DOHH2 (cell line): ENCODE data around the gene BPIFB1.

Experiments
- H3F3A ChIP-seq: fragments of 200-600 bp; sonication (generic), shearing (Covaris generic); 2 replicates; pipeline ENCODE4 v1.6.0; 2016; ENCODE audit warnings: antibody characterized with exemption, mild to moderate bottlenecking; ENCODE audit not compliant: control insufficient read depth, insufficient read depth
- H3K27ac ChIP-seq: fragments of 200-600 bp; sonication (generic); 2 replicates; pipeline ENCODE4 v1.5.1; 2014; ENCODE audit warnings: low read depth, mild to moderate bottlenecking, low read length, moderate library complexity
- H3K27me3 ChIP-seq: fragments of 200-600 bp; sonication (generic); 2 replicates; pipeline ENCODE4 v1.6.1; 2014; ENCODE audit warnings: mild to moderate bottlenecking, low read length, mixed read lengths; ENCODE audit not compliant: control insufficient read depth
- H3K36me3 ChIP-seq: fragments of 200-600 bp; sonication (generic); 2 replicates; pipeline ENCODE4 v1.6.1; 2014; ENCODE audit warnings: mild to moderate bottlenecking, low read length, moderate library complexity, mixed read lengths; ENCODE audit not compliant: control insufficient read depth
- H3K4me1 ChIP-seq: fragments of 200-600 bp; sonication (generic); 2 replicates; pipeline ENCODE4 v1.6.1; 2014; ENCODE audit warnings: mild to moderate bottlenecking, low read length, mixed read lengths; ENCODE audit not compliant: control insufficient read depth
- H3K4me2 ChIP-seq: fragments of 200-600 bp; sonication (generic); 2 replicates; pipeline ENCODE4 v1.6.0; 2014; ENCODE audit warnings: mild to moderate bottlenecking, low read length, moderate library complexity
- H3K4me3 ChIP-seq: fragments of 200-600 bp; sonication (generic); 2 replicates; pipeline ENCODE4 v1.5.1; 2014; ENCODE audit warnings: mild to moderate bottlenecking, low read length, mixed read lengths
- H3K79me2 ChIP-seq: fragments of 200-600 bp; sonication (generic); 2 replicates; pipeline ENCODE4 v1.6.1; 2014; ENCODE audit warnings: mild to moderate bottlenecking, low read length, mixed read lengths; ENCODE audit not compliant: control insufficient read depth
- H3K9me2 ChIP-seq: fragments of 200-600 bp; sonication (generic); replicated peaks from 2 replicates; pipeline ENCODE4 v1.6.1; 2014; ENCODE audit warnings: mild to moderate bottlenecking, low read length, mixed read lengths; ENCODE audit not compliant: control insufficient read depth
- H3K9me3 ChIP-seq: fragments of 200-600 bp; sonication (generic); 2 replicates; pipeline ENCODE4 v1.6.1; 2014; ENCODE audit warnings: antibody characterized with exemption, low read length, mixed read lengths; ENCODE audit not compliant: control insufficient read depth, insufficient read depth
- H4K20me1 ChIP-seq: fragments of 200-600 bp; sonication (generic); 2 replicates; pipeline ENCODE4 v1.6.0; 2014; ENCODE audit warnings: low read depth, mild to moderate bottlenecking, antibody characterized with exemption, low read length, moderate library complexity; ENCODE audit not compliant: control insufficient read depth, insufficient read depth
- EZH2phosphoT487 ChIP-seq: fragments of 200-600 bp; sonication (generic); IDR thresholded peaks from 2 replicates; pipeline ENCODE4 v1.6.1; 2017; ENCODE audit warnings: borderline replicate concordance, mild to moderate bottlenecking, antibody characterized with exemption, low read length, moderate library complexity, mixed read lengths
- TF ChIP-seq, protein P1 (sequence below): fragments of 200-600 bp; sonication (generic); IDR thresholded peaks from one replicate; pipeline ENCODE4 v1.5.1; 2014; ENCODE audit warnings: antibody characterized with exemption, mild to moderate bottlenecking, low read depth, low read length; ENCODE audit not compliant: poor library complexity, severe bottlenecking

BPIFB1 gene

DNA sequence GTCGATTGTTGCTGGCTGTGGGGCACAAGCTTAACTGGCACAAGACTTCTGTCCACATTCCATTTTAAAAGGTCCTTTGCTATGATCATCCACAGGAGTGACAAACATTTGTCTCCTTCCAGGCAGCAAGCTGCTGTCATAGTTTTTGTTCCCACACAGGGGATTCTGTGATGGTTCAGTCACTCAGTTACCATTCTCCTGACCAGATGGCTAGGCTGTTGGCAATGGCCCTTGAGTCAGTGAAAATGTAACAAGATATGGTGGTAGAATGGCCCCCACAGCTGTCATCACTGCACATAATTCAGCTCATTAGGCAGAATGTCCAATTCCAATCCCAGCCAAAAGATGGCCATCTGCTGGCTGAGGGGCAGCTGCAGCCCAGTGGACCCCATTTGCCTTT, 33.6 kb upstream of the BPIFB1 start:
- Histone ChIP-seq H3F3A (no peaks in the 10 kb centered on the region), H3K9me3 (no peaks in the 10 kb centered on the region), H3K4me1 (no peaks in the 10 kb centered on the region), H3K36me3 (no peaks in the 10 kb centered on the region), H3K4me3 (no peak overlapping the region), H3K79me2 (no peaks in the 10 kb centered on the region), H4K20me1 (no peaks in the 10 kb centered on the region), H3K27me3 (peaks cover 4% of the 10 kb centered on the region; the same call in 1 of the 2 replicates), H3K4me2 (no peak overlapping the region), H3K27ac (no peak overlapping the region), H3K9me2 (no peaks in the 10 kb centered on the region)
- TF ChIP-seq EZH2phosphoT487: no peak
- TF ChIP-seq, protein P1, sequence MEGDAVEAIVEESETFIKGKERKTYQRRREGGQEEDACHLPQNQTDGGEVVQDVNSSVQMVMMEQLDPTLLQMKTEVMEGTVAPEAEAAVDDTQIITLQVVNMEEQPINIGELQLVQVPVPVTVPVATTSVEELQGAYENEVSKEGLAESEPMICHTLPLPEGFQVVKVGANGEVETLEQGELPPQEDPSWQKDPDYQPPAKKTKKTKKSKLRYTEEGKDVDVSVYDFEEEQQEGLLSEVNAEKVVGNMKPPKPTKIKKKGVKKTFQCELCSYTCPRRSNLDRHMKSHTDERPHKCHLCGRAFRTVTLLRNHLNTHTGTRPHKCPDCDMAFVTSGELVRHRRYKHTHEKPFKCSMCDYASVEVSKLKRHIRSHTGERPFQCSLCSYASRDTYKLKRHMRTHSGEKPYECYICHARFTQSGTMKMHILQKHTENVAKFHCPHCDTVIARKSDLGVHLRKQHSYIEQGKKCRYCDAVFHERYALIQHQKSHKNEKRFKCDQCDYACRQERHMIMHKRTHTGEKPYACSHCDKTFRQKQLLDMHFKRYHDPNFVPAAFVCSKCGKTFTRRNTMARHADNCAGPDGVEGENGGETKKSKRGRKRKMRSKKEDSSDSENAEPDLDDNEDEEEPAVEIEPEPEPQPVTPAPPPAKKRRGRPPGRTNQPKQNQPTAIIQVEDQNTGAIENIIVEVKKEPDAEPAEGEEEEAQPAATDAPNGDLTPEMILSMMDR: no peak

DNA sequence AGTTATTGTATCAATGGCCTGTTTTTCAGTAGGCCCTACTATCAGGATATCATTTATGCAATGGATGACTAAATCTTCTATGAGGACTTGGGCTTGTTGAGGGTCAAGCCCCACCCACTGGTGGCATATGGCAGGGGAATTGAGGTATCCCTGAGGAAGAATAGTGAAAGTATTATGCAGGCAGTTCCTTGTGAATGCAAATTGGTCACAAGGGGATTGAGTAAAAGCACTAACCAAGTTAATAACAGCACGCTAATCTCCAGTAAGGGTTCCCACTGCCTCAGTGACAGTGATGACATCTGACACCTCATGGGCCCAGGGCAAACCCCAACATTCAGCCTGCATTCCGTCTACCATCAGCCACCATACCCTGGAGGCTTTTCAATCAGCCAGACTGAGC, 32.3 kb upstream of the BPIFB1 start:
- Histone ChIP-seq H3K4me3 (no peak overlapping the region), H3K36me3 (no peaks in the 10 kb centered on the region), H3K9me3 (no peaks in the 10 kb centered on the region), H3K79me2 (no peaks in the 10 kb centered on the region), H3K9me2 (no peaks in the 10 kb centered on the region), H4K20me1 (no peaks in the 10 kb centered on the region), H3K4me2 (no peak overlapping the region), H3F3A (no peaks in the 10 kb centered on the region), H3K27ac (no peak overlapping the region), H3K4me1 (no peaks in the 10 kb centered on the region), H3K27me3 (peaks cover 4% of the 10 kb centered on the region; the same call in 1 of the 2 replicates)
- TF ChIP-seq, protein P1: no peak
- no peak for TF ChIP-seq EZH2phosphoT487

DNA sequence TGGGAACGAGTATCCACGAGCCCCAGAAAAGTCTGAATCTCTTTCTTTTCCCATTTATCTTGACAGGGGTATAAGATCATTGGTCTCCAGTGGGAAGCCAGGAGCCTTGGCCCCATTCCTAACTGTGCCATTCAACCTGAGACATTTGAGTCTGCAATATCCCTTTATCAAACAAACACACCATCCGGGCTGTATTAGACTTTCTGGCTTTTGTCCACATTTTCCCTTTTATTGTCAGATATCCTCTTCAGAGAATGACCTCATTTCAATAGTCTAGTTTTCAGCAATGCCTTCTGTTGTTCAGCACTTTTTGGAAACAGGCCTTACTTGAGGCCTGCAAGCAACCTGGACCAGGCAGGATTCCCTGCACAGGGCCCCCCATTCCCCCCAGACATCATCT, 31.5 kb upstream of the BPIFB1 start:
- TF ChIP-seq, protein P1: no peak
- TF ChIP-seq EZH2phosphoT487: no peak
- Histone ChIP-seq H3K27ac (no peak overlapping the region), H3K4me1 (no peaks in the 10 kb centered on the region), H3K79me2 (no peaks in the 10 kb centered on the region), H3K9me2 (no peaks in the 10 kb centered on the region), H3K36me3 (no peaks in the 10 kb centered on the region), H4K20me1 (no peaks in the 10 kb centered on the region), H3K4me3 (no peak overlapping the region), H3F3A (no peaks in the 10 kb centered on the region), H3K4me2 (no peak overlapping the region), H3K9me3 (no peaks in the 10 kb centered on the region), H3K27me3 (no peaks in the 10 kb centered on the region)

DNA sequence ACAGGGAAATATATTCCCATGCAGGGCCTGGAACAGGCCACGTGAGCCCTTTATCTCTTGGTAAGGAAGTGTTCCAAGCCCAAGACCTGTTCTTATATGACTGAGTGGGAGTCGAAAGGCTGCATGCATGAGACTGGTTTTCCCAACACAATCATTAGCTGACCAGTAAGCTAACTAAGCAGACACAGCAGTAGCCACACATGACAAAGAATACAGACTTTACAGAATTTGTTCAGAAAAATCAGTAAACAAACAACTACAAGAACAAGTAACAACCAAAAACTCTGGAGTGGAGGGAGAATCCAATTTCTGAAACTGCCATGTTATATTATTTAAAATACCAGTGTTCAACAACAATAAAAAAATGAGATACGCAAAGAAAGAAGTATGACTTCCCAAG, 30.6 kb upstream of the BPIFB1 start:
- Histone ChIP-seq H3K27ac (no peak overlapping the region), H3K4me1 (no peaks in the 10 kb centered on the region), H3F3A (no peaks in the 10 kb centered on the region), H4K20me1 (no peaks in the 10 kb centered on the region), H3K4me2 (no peak overlapping the region), H3K36me3 (no peaks in the 10 kb centered on the region), H3K9me3 (no peaks in the 10 kb centered on the region), H3K79me2 (no peaks in the 10 kb centered on the region), H3K9me2 (no peaks in the 10 kb centered on the region), H3K27me3 (no peaks in the 10 kb centered on the region), H3K4me3 (no peak overlapping the region)
- TF ChIP-seq, protein P1: no peak
- no peak for TF ChIP-seq EZH2phosphoT487
